Fibroblast of lung (primary cell): ENCODE results near the gene HASPIN.

Source experiments
- CTCF ChIP-seq, 2 donors: IDR thresholded peaks in 1 of 2; conservative IDR thresholded peaks in 1 of 2; 1 replicate in 1 of 2; 2 replicates in 1 of 2; pipeline ENCODE4 v1.5.1; 2011 to 2012; ENCODE audit warnings: low read length in 2 of 2, control low read depth in 1 of 2, inconsistent platforms in 1 of 2, low read depth in 1 of 2, mild to moderate bottlenecking in 1 of 2
- EZH2 ChIP-seq: IDR thresholded peaks from 2 replicates; pipeline ENCODE4 v1.5.1; 2012; ENCODE audit warnings: low read length, control low read depth, mild to moderate bottlenecking; ENCODE audit errors: missing control alignments

GRCh38 chr17:3768341-3768740, 44.6 kb downstream of the HASPIN start:
- TF ChIP-seq CTCF (conservative IDR thresholded peaks at IDR 0.05 in 1 of 2, IDR thresholded peaks at IDR 0.05 in 1 of 2; ENCODE audit: low read depth in 1 of 2, low read length in 2 of 2) (no peak), EZH2 (no peak)
